IMR-90 (cell line): ENCODE measurements around the gene CRYGN.

Source experiments
- MAZ ChIP-seq: IDR thresholded peaks from 2 replicates; pipeline ENCODE4 v1.6.1; 2012; ENCODE audit warnings: low read depth, mild to moderate bottlenecking, low read length, improper control_type of control experiment, moderate library complexity, borderline replicate concordance
- POLR2A ChIP-seq: IDR thresholded peaks from 2 replicates; pipeline ENCODE4 v1.6.1; 2012; ENCODE audit warnings: mild to moderate bottlenecking, low read depth, low read length
- TF ChIP-seq, protein P1 (sequence below): conservative IDR thresholded peaks from 2 replicates; pipeline ENCODE4 v1.5.1; 2012; ENCODE audit warnings: mild to moderate bottlenecking, low read depth, low read length, improper control_type of control experiment
- TF ChIP-seq, protein P2 (sequence below): fragments of 150-350 bp; IDR thresholded peaks from 2 replicates; pipeline ENCODE4 v1.6.1; 2017; ENCODE audit warnings: mild to moderate bottlenecking, antibody characterized with exemption, low read length, low read depth

DNA sequence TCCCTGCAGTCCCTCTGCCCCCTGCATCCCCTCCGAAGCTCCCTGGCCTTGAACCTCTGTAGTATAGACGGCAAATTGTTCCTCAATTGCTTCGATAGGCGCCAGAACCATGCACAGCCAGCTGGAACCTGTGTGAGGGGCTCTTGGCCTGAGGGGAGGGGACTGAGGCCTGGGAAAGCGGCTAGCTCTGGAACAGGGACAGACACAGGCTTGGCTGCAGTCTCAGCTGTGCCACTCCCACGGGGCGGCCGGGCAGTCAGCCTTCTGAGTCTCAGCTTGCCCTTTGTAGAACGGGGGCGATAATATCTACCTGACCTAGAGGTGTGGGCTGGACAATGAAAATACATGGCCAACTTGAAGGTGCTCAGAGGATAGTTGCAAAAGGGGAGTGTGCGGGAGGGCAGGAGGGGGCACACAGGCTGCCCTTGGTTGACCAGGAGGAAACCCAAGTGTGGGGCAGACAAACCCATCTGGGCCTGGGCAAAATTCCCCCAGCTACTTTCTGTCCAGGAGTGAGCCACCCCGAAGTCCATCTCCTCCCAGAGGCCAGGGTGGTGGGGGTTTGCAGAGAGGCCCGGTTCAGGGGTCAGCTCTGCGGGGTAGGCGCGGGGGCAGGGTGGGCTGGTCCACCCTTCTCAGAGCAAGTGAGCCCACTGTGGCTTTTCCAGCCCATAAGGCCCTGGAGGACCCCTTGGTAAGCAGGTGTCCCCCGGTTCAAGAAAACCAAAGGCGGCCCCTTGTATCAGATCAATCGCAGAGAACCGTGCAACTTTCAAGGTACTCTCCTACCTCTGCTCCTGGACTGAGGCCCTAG is 4.6 kb downstream of the CRYGN start:
- TF ChIP-seq, protein P1, sequence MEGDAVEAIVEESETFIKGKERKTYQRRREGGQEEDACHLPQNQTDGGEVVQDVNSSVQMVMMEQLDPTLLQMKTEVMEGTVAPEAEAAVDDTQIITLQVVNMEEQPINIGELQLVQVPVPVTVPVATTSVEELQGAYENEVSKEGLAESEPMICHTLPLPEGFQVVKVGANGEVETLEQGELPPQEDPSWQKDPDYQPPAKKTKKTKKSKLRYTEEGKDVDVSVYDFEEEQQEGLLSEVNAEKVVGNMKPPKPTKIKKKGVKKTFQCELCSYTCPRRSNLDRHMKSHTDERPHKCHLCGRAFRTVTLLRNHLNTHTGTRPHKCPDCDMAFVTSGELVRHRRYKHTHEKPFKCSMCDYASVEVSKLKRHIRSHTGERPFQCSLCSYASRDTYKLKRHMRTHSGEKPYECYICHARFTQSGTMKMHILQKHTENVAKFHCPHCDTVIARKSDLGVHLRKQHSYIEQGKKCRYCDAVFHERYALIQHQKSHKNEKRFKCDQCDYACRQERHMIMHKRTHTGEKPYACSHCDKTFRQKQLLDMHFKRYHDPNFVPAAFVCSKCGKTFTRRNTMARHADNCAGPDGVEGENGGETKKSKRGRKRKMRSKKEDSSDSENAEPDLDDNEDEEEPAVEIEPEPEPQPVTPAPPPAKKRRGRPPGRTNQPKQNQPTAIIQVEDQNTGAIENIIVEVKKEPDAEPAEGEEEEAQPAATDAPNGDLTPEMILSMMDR, result no peak
- TF ChIP-seq POLR2A (no peak), MAZ (no peak)
- TF ChIP-seq, protein P2, sequence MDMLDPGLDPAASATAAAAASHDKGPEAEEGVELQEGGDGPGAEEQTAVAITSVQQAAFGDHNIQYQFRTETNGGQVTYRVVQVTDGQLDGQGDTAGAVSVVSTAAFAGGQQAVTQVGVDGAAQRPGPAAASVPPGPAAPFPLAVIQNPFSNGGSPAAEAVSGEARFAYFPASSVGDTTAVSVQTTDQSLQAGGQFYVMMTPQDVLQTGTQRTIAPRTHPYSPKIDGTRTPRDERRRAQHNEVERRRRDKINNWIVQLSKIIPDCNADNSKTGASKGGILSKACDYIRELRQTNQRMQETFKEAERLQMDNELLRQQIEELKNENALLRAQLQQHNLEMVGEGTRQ, result no peak
